ENCODE data around the gene BCKDHB. TPM values are rescaled to one million over a fixed set of nuclear protein-coding genes. Genes with fewer than 3 reads are reported as not detected.

Gene BCKDHB
- total RNA-seq, 1 experiment from 2014 or later = 17.7 TPM

DNA sequence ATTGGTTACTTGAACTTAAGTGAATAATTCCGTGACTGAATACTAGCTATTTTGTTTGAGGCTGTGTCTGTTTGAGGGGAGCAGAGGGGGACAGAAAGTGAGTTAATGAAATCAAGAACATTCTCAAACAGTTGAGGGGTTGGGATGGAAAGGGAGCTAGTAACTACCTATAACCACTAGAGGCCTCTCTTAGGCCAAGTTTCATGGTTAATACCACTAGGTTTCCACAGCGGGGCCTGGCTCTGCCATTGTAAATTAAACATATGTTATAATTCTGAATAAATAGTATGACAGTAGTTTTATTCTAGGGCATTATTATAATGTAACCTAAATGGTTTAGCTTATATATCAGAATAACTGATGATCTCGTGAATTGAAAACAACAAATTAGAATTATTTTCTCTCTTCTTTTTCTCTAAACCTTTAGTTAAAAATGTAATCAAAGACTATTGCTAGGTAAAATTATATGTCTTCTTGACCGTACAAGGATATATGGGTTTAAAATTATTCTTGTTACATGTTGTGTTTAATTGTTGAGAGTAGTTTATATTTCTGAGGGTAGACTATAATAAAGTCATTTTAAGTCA is 108.1 kb downstream of the BCKDHB start:
- H3K9me3 Mint-ChIP-seq (ENCODE audit: unreplicated experiment) = no peaks in the 10 kb centered on the region
- TF ChIP-seq, protein P1, sequence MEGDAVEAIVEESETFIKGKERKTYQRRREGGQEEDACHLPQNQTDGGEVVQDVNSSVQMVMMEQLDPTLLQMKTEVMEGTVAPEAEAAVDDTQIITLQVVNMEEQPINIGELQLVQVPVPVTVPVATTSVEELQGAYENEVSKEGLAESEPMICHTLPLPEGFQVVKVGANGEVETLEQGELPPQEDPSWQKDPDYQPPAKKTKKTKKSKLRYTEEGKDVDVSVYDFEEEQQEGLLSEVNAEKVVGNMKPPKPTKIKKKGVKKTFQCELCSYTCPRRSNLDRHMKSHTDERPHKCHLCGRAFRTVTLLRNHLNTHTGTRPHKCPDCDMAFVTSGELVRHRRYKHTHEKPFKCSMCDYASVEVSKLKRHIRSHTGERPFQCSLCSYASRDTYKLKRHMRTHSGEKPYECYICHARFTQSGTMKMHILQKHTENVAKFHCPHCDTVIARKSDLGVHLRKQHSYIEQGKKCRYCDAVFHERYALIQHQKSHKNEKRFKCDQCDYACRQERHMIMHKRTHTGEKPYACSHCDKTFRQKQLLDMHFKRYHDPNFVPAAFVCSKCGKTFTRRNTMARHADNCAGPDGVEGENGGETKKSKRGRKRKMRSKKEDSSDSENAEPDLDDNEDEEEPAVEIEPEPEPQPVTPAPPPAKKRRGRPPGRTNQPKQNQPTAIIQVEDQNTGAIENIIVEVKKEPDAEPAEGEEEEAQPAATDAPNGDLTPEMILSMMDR (IDR thresholded peaks at IDR 0.05; ENCODE audit: unreplicated experiment) = peak; percentile 85
- BruUV-seq (replicated peaks) = no TSS peak
- peak; percentile 69 for DNase-seq (ENCODE audit: unreplicated experiment)
- H3K4me3 Mint-ChIP-seq (ENCODE audit: unreplicated experiment) = no peak overlapping the region
- CTCF ChIA-PET = interaction anchor here (0.5 to 2.5 kb wide), 37 partner anchors 9 to 1822 kb away, joined by 3 to 44 read pairs (median 3); no protein-coding TSS in a partner anchor
- intact Hi-C loops (cut with micrococcal nuclease) = loop anchor here (1.0 to 10.0 kb wide), 7 partner anchors 81 to 1252 kb away; no protein-coding TSS in a partner anchor
- H3K27me3 Mint-ChIP-seq (ENCODE audit: insufficient read depth, unreplicated experiment) = no peaks in the 10 kb centered on the region
- no peak overlapping the region for H3K27ac Mint-ChIP-seq (ENCODE audit: low read depth, unreplicated experiment)
- POLR2A ChIA-PET = interaction anchor here (0.8 to 1.0 kb wide), 3 partner anchors 9 to 330 kb away, joined by 3 to 4 read pairs (median 3); no protein-coding TSS in a partner anchor
- H3K4me1 Mint-ChIP-seq (ENCODE audit: insufficient read depth, unreplicated experiment) = no peaks in the 10 kb centered on the region
- no peaks in the 10 kb centered on the region for H3K36me3 Mint-ChIP-seq (ENCODE audit: insufficient read depth, unreplicated experiment)

DNA sequence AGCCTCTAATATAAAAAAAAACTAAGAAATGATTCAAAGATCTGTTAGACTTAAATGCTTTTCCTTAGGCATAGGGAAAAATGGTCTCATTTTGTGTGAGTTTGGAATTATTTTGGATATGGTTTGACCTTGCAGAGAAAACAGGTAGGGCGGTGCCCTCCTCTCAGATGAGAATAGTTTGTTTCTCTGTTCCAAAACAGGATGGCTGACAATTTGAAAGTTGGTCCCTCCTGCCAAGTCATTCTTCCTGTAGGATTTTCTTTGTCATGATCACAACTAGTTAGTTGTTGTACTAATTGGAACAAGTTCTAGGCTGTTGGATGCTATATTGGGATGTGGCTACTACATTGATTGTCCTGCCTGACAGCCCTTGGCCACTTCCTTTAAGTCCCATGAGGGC is 108.6 kb downstream of the BCKDHB start:
- CTCF ChIA-PET = interaction anchor here (0.6 to 2.5 kb wide), 16 partner anchors 12 to 1821 kb away, joined by 3 to 44 read pairs (median 4); no protein-coding TSS in a partner anchor
- no TSS peak for BruUV-seq (replicated peaks)
- Mint-ChIP-seq H3K27me3 (ENCODE audit: insufficient read depth, unreplicated experiment) (no peaks in the 10 kb centered on the region), H3K4me3 (ENCODE audit: unreplicated experiment) (no peak overlapping the region), H3K27ac (ENCODE audit: low read depth, unreplicated experiment) (no peak overlapping the region), H3K4me1 (ENCODE audit: insufficient read depth, unreplicated experiment) (no peaks in the 10 kb centered on the region), H3K36me3 (ENCODE audit: insufficient read depth, unreplicated experiment) (no peaks in the 10 kb centered on the region), H3K9me3 (ENCODE audit: unreplicated experiment) (no peaks in the 10 kb centered on the region)
- POLR2A ChIA-PET = interaction anchor here (1.0 kb wide), 1 partner anchor 10 kb away, joined by 4 read pairs; no protein-coding TSS in a partner anchor
- DNase-seq (ENCODE audit: unreplicated experiment) = no peak
- TF ChIP-seq, protein P1 (IDR thresholded peaks at IDR 0.05; ENCODE audit: unreplicated experiment) = no peak
- intact Hi-C loops (cut with micrococcal nuclease) = loop anchor here (2.0 to 10.0 kb wide), 4 partner anchors 116 to 528 kb away; no protein-coding TSS in a partner anchor

DNA sequence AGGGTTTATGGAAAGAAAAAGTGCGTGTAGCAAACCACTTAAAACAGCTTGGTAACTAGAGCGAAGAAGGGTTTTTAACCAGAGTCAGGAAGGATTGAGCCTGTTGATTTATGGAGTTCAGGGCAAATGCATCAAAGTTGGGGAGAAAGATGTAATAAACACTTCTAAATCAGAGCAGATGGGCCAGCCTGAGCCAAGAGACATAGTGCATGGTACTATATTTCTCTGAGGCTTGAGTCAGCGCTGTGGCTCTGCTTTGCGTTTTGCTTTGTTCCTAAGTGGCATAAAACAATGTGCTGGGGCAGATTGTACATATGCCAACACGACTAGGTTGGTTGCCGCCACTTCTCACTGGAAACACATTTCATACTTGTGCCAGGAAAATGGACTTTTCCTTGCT is 111.3 kb downstream of the BCKDHB start:
- POLR2A ChIA-PET = interaction anchor here (0.6 kb wide), 1 partner anchor 67 kb away, joined by 3 read pairs; no protein-coding TSS in a partner anchor
- Mint-ChIP-seq H3K4me3 (ENCODE audit: unreplicated experiment) (no peak overlapping the region), H3K27me3 (ENCODE audit: insufficient read depth, unreplicated experiment) (no peaks in the 10 kb centered on the region), H3K4me1 (ENCODE audit: insufficient read depth, unreplicated experiment) (no peaks in the 10 kb centered on the region), H3K9me3 (ENCODE audit: unreplicated experiment) (no peaks in the 10 kb centered on the region), H3K27ac (ENCODE audit: low read depth, unreplicated experiment) (no peak overlapping the region), H3K36me3 (ENCODE audit: insufficient read depth, unreplicated experiment) (no peaks in the 10 kb centered on the region)
- intact Hi-C loops (cut with micrococcal nuclease) = loop anchor here (10.0 kb wide), 2 partner anchors 237 to 327 kb away; no protein-coding TSS in a partner anchor
- CTCF ChIA-PET = no interaction called here
- BruUV-seq (replicated peaks) = no TSS peak
- TF ChIP-seq, protein P1 (IDR thresholded peaks at IDR 0.05; ENCODE audit: unreplicated experiment) = no peak
- no peak for DNase-seq (ENCODE audit: unreplicated experiment)

DNA sequence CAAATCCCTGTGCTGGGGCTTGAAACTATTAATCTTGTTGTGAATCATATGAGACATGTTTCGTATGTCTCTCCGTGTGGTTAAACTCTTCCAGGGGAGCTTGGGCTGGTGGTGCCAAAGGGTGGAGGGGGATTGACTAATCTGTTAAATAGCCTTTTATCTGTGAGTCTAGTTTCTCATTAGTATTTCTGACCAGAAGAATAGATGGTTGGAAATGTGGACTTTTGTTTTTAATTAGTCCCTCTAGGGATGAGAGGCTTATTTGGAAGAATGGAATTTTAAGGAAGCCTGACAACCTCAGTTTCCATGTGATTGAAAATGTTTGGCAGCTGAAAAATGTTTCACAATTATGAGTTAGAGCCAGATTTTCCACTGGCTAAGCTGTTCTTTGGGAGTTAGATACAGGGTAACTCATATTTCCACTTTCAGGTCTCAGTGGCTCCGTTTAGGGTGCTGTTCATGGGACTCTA is 117.3 kb downstream of the BCKDHB start:
- no TSS peak for BruUV-seq (replicated peaks)
- intact Hi-C loops (cut with micrococcal nuclease) = no loop called here
- no peak overlapping the region for H3K4me3 Mint-ChIP-seq (ENCODE audit: unreplicated experiment)
- H3K27me3 Mint-ChIP-seq (ENCODE audit: insufficient read depth, unreplicated experiment) = no peaks in the 10 kb centered on the region
- no peaks in the 10 kb centered on the region for H3K9me3 Mint-ChIP-seq (ENCODE audit: unreplicated experiment)
- DNase-seq (ENCODE audit: unreplicated experiment) = no peak
- H3K36me3 Mint-ChIP-seq (ENCODE audit: insufficient read depth, unreplicated experiment) = peaks cover 10% of the 10 kb centered on the region
- ChIA-PET CTCF (interaction anchor here (0.5 to 1.2 kb wide), 4 partner anchors 10 to 1782 kb away, joined by 3 to 4 read pairs (median 4); no protein-coding TSS in a partner anchor), POLR2A (no interaction called here)
- H3K27ac Mint-ChIP-seq (ENCODE audit: low read depth, unreplicated experiment) = no peak overlapping the region
- TF ChIP-seq, protein P1 (IDR thresholded peaks at IDR 0.05; ENCODE audit: unreplicated experiment) = no peak
- no peaks in the 10 kb centered on the region for H3K4me1 Mint-ChIP-seq (ENCODE audit: insufficient read depth, unreplicated experiment)
